BE2C (cell line): ENCODE results near the gene COL4A1.

Experiments used
- DNase-seq: peaks from one replicate; pipeline ENCODE4 v3.0.0-alpha.2; 2020
- H3K27me3 ChIP-seq: fragments of 250-450 bp; sonication (Bioruptor Pico); 2 replicates; pipeline ENCODE4 v1.5.1; 2020; ENCODE audit warnings: mild to moderate bottlenecking
- H3K36me3 ChIP-seq: fragments of 250-450 bp; sonication (Bioruptor Pico); 2 replicates; pipeline ENCODE4 v1.5.1; 2020; ENCODE audit warnings: mild to moderate bottlenecking
- H3K4me1 ChIP-seq: fragments of 250-450 bp; sonication (Bioruptor Pico); 2 replicates; pipeline ENCODE4 v1.5.1; 2020
- H3K4me3 ChIP-seq: 2 replicates; pipeline ENCODE4 v1.5.1; 2011; ENCODE audit warnings: low read depth, low read length
- H3K9me3 ChIP-seq: fragments of 250-450 bp; sonication (Bioruptor Pico); 2 replicates; pipeline ENCODE4 v1.5.1; 2020
- CTCF ChIP-seq: IDR thresholded peaks from 2 replicates; pipeline ENCODE4 v1.5.1; 2012; ENCODE audit warnings: mild to moderate bottlenecking, low read depth, low read length

Gene COL4A1

DNA sequence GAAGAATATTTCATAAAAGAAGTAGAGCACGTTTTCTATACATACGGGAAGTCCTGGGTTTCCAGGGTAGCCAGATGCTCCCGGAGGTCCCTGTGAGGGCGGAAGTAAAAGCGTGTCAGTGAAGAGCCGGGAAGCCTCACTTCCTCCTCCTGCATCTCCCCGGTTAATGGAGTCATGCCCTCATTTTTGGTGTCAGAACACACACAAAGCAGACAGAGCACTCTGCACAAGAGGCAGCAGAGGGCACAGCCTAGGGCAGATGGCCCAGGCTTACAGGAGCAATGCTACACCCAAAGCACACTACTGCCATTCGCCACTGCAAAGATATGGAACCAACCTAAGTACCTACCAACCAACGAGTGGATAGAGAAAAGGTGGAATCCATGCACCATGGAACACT lies 94.4 kb downstream of the COL4A1 start:
- no peak overlapping the region for H3K4me3 ChIP-seq
- H3K36me3 ChIP-seq: no peaks in the 10 kb centered on the region
- no peak for DNase-seq
- peaks cover 27% of the 10 kb centered on the region for H3K27me3 ChIP-seq
- TF ChIP-seq CTCF: no peak
- no peaks in the 10 kb centered on the region for H3K9me3 ChIP-seq
- no peaks in the 10 kb centered on the region for H3K4me1 ChIP-seq

DNA sequence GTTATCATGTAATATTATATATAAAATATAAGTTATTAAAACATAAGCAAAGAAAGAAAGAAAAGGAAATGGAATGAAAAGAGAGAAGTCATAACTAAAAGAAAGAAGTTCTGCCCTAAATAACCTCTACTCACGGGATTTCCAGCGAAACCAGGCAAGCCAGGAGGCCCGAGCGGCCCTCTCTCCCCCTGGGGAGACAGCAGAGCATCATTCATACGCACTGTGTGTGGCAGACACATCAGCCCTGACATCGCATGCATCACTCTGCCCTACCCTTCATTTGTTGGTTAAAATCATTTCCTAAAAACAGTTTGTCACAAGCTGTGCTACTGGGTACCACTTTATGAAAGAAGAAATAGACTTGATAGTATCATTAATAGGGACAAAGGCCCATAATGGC lies 95.2 kb downstream of the COL4A1 start:
- no peak for DNase-seq
- no peaks in the 10 kb centered on the region for H3K36me3 ChIP-seq
- H3K4me1 ChIP-seq: no peaks in the 10 kb centered on the region
- H3K27me3 ChIP-seq: peaks cover 24% of the 10 kb centered on the region
- H3K9me3 ChIP-seq: no peaks in the 10 kb centered on the region
- TF ChIP-seq CTCF: no peak
- H3K4me3 ChIP-seq: no peak overlapping the region

GRCh38 chr13:110211046-110211445 lies 95.9 kb downstream of the COL4A1 start:
- Histone ChIP-seq H3K9me3 (no peaks in the 10 kb centered on the region), H3K4me1 (no peaks in the 10 kb centered on the region), H3K36me3 (no peaks in the 10 kb centered on the region), H3K4me3 (no peak overlapping the region), H3K27me3 (peaks cover 28% of the 10 kb centered on the region)
- no peak for TF ChIP-seq CTCF
- DNase-seq: no peak

GRCh38 chr13:110210604-110210985 lies 96.4 kb downstream of the COL4A1 start:
- Histone ChIP-seq H3K27me3 (peaks cover 30% of the 10 kb centered on the region), H3K4me3 (no peak overlapping the region), H3K9me3 (no peaks in the 10 kb centered on the region), H3K4me1 (no peaks in the 10 kb centered on the region), H3K36me3 (no peaks in the 10 kb centered on the region)
- no peak for DNase-seq
- TF ChIP-seq CTCF: no peak

- Histone ChIP-seq H3K4me3 (no peak overlapping the region), H3K27me3 (peaks cover 30% of the 10 kb centered on the region), H3K9me3 (no peaks in the 10 kb centered on the region), H3K4me1 (no peaks in the 10 kb centered on the region), H3K36me3 (no peaks in the 10 kb centered on the region)
- no peak for TF ChIP-seq CTCF
- DNase-seq: no peak
Measured at GRCh38 chr13:110209950-110210603, 96.9 kb downstream of the COL4A1 start.

DNA sequence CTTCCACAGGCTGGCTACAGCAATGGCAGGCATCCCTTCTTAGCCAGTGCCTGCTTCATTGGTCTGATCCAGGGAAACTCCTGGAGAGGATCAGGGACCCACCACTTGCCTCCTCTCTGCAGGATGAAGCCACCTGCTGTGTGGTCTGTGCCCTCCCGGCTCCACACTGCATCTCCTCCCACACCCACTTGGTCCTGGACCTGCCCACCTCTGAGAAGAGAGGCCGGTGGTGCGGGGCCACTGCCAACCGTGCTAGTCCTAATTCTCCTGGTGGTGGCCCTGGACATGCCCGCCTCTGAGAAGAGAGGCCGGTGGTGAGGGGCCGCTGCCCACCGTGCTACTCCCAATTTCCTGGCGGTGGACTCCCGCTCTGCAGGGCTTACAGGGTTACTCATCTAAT lies 98.8 kb downstream of the COL4A1 start:
- no peak for DNase-seq
- no peak for TF ChIP-seq CTCF
- Histone ChIP-seq H3K9me3 (no peaks in the 10 kb centered on the region), H3K27me3 (peaks cover 30% of the 10 kb centered on the region), H3K4me1 (no peaks in the 10 kb centered on the region), H3K36me3 (no peaks in the 10 kb centered on the region), H3K4me3 (no peak overlapping the region)
